Non-pigmented ciliary epithelial cell (primary cell): ENCODE data around the gene SKAP1.

ENCODE experiments used
- DNase-seq: peaks from one replicate; pipeline ENCODE4 v3.0.0-alpha.2; 2010; ENCODE audit warnings: low read depth

Gene SKAP1

DNA sequence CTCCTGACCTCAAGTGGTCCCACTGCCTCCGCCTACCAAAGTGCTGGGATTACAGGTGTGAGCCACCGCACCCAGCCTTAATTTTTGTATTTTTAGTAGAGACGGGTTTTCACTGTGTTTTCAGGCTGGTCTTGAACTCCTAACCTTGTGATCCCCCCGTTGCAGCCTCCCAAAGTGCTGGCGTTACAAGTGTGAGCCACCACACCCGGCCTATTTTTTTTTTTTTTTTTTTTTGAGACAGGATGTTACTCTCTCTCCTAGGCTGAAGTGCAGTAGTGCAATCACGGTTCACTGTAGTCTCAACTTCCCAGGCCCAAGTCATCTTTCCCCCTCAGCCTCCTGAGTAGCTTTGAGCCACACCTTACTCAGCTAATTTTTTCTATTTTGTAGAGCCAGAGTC lies 325.6 kb downstream of the SKAP1 start:
- DNase-seq, result no peak

DNA sequence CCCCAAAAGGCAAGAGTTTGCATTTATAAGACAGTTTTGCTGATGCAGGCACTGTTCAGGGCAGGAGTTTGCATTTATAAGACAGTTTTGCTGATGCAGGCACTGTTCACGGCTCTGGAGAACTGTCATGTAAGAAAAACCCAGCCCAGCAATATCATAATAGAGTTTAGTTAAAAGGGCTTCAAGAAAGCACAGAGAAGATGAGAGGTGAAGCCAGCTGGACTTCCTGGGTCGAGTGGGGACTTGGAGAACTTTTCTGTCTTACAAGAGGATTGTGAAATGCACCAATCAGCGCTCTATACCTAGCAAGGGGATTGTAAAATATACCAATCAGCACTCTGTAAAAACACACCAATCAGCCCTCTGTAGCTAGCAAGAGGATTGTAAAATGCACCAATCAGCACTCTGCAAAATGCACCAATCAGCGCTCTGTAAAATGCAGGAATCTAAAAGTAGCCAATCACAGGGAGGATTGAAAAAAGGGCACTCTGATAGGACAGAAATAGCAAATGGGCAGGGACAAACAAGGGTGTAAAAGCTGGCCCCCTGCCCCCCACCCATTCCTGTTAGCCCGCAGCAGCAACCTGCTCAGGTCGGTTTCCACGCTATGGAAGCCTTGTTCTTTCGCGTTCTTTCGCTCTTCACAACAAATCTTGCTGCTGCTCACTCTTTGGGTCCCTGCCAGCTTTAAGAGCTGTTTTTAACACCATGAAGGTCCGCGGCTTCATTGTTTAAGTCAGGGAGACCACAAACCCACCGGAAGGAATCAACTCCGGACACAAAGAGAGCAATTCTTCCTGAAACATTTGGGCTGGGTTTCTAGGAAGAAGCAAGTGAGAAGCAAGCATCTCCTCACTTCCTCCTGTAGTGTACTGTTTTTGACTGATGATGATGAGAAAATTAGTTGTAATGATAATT lies 327.0 kb downstream of the SKAP1 start:
- no peak for DNase-seq

DNA sequence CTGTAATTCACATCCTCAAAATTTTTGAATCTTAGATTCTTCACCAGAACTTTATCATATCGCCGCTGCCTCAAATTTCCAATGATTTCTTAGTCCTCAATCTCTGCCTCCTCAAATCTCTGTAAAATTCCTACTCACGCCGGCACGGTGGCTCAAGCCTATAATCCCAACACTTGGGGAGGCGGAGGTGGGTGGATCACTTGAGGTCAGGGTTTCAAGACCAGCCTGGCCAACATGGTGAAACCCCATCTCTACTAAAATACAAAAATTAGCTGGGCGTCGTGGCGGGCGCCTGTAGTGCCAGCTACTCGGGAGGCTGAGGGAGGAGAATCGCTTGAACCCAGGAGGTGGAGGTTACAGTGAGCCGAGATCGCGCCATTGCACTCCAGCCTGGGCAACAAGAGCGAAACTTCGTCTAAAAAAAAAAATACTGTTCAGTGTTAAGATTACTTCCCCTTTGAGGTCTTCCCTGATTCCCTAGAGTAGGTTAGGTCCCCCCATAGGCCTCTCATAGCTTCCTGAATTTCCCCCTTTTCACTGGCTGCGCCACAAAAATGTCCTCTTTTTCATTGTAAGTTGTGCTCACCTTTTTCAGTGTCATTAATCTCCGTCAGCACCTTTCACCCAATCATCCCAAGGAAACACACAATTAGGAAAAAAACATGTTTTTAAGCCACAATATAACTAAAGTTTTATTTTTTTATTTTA lies 327.8 kb downstream of the SKAP1 start:
- no peak for DNase-seq

DNA sequence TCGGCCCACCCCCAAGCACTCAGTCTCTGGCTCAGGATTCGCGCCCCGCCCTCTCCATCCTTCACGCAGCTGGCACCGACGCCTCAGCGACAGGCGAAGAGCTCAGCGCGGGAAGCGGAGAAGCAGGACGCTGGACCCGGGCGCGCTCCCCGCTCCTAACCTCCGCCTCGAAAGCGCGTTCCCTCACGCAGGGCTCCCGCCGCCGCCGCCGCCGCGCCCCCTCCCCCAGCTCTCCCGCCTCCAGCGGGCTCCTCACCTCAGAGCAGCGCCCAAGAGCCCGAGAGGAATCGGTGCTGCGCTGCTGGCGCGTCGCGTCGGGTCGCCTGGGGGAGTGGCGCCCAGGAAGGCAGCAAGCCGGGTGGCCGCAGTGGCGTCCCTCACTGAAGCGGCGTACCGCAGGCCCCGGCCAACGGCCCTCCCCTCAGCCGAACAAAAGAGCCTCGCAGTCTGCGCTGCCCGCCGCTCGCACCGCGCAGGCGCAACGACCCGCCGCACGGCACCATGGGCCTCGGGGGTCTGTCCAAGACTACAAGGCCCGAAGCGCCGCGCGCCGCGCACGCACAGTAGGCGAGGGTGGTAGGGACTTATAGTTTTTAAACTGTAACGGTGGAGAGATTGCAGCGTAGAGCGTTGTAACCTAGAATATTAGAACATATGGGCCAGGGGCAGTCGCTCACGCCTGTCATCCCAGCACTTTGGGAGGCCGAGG lies 328.8 kb downstream of the SKAP1 start, which contains the start of gene CBX1:
CBX1 (minus strand) TSS at position 467 of the 709 bp plus-strand sequence. CDS start 24,474 bp downstream, outside the sequence.
- DNase-seq, result peak; percentile 77

DNA sequence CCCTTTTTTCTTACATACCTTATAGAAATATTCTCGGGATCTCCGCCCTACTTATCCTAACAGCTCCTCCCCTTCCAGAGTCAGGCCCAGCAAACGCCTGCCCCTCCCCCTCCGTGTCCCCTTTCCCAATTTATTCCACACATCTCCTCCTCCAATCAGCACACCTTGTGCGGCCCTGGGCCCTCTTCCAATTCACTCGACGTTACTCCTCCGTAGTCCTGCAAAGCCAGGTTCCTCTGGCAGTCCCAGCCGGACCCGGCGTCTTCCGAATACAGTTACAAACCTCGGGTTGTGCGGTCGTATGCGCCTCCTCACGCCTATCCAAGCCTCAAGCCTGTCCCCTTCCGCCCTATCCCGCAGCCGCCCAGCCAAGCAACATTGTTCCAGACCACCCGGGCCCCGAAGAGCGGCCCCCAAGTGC lies 329.4 kb downstream of the SKAP1 start:
- DNase-seq, result no peak

DNA sequence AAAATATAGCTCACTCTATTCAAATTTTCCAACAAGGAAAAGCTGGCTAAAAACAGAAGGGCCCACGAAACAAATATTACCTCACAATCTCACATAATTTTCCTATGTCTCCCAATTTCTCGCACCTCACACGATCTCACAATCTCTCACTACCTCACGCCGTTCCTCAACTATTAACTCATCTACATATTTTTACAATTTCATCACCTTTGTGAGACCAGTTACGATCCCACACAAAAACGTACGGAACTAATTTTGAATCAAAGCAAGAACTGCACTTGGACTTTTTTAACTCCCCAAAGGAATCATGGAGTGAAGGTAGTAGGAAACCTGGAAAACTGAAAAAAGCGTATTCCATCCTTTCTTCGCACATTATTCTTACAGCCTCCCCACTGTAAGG lies 329.9 kb downstream of the SKAP1 start:
- DNase-seq, result peak; percentile 26

DNA sequence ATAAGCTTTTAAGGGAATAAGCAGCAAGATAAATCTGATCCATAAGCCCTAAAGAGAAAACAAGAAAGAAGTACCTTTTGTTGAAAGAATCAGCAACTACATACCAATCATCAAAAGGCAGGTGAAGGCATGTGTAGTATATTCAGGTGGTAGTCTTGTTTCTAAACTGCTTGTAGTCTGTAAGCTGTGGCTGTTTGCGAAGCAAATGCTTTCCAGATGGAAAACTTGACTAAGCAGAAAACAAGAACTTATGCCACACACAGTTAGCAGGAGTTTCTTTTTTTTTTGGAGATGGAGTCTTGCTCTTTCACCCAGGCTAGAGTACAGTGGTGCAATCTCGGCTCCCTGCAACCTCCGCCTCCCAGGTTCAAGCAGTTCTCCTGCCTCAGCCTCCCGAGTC lies 334.4 kb downstream of the SKAP1 start:
- DNase-seq, result no peak

DNA sequence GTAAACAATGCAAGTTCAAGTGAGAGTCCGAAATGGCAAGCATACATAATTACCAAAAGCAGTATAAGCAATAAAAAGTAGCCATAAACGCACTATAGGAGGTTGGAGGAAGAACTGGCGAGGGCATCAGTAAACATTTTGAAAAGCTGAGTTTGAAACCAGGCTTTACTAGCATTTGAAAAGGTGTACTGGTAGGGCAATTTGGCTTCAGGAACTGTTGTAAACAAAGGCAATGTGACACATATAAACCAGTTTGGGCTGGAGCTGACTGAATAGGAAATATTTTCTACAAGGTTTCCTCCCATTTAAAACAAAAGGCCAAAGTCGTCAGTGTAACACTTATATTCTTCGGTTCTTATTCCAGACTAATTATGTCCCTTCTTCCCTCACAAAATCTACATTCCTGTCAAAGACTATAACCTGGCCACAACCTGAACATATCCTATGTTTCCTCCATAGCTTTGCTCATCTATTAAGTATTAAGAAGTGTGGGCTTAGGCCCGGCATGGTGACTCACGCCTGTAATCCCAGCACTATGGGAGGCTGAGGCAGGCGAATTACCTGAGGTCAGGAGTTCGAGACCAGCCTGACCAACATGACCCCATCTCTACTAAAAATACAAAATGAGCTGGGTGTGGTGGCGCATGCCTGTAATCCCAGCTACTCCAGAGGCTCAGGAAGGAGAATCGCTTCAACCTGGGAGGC lies 336.5 kb downstream of the SKAP1 start:
- no peak for DNase-seq

DNA sequence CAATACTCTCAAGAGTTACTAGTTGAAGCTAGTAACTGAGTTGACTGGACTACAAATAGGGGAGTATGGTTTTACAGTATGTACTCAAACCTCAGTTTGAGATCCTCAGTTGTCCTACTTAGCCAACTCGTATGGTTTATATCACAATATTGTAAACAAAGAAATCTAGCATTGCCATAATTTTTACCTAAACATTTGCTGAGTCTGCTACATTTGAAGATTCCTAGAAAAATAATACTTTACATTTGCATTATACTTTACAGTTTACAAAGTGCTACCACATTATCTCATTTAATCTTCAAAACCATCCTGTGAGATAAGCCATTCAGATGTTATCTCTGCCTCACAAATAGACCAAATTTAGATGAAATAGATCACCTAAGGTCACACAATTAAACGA lies 345.1 kb downstream of the SKAP1 start:
- no peak for DNase-seq
